GM18909 (cell line): ENCODE results near the gene ZNF254.
A peak's percentile ranks its signal among the peaks of the same experiment; 100 is the strongest.
"Not testable (repeated sequence)": the region's sequence is repeated elsewhere in the genome, so short reads cannot be mapped to it uniquely, and the experiment has no call there.

ENCODE experiments used
- ATAC-seq: cut with Tn5 transposase; IDR thresholded peaks from one replicate; pipeline ENCODE4 v1.9.1; 2021; ENCODE audit warnings: mild to moderate bottlenecking; ENCODE audit not compliant: unreplicated experiment, poor library complexity

Gene ZNF254

DNA sequence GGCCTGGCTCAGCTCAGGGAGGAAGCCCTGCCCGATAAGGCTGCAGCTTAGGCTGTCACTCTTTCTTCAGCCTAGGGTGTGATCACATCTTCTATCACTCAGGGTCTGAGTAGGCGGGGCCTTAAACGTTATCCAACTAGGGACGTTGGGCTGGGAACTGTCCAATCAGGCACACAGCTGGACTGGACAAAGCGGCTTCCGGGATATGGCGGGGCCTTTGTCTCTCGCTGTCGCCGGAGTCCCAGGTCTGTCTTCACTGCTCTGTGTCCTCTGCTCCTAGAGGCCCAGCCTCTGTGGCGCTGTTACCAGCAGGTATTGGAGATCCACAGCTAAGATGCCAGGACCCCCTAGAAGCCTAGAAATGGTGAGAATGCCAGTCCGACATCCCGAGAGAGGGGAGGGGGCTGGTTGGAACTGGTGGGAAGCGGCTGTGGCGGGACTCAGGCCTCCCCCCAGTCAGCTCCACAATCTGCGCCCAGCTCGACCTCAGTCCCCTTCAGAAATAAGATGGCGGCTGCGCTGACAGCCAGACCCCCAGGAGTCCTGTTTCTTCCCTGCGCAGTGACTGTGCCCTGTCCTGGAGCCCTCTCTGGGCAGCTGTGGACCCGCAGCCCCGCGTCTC is at the start of gene ZNF254:
Gene ZNF254 (plus strand): TSS at position 214 of the 622 bp plus-strand sequence. CDS start 121 bp downstream, at position 335.
- peak; percentile 99 for ATAC-seq

DNA sequence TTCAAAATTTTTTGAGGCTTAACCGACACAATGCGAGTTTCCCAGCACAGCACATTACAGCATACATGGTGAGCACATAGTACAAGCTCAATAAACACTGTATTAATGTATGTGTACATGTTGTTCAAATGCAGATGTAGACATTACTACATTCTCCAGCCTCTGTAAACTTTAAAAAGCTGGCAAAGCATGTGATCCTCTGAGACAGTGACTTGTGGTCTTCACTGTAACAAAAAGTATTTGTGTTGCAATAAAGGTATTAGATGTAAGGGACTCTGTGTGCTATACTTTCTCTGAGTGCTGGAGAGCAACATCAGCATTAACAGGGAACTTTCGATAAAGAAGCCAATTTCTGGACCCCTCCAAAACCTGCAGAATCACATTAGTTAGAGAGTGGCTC is 46.4 kb upstream of the ZNF254 start:
- no peak for ATAC-seq

DNA sequence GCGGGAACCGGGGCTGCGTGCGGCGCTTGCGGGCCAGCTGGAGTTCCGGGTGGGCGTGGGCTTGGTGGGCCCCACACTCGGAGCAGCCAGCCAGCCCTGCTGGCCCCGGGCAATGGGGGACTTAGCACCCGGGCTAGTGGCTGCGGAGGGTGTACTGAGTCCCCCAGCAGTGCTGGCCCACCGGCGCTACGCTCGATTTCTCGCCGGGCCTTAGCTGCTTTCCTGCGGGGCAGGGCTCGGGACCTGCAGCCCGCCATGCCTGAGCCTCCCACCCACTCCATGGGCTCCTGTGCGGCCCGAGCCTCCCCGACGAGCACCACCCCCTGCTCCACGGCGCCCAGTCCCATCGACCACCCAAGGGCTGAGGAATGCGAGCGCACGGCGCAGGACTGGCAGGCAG is 45.7 kb upstream of the ZNF254 start:
- not testable (repeated sequence) for ATAC-seq

DNA sequence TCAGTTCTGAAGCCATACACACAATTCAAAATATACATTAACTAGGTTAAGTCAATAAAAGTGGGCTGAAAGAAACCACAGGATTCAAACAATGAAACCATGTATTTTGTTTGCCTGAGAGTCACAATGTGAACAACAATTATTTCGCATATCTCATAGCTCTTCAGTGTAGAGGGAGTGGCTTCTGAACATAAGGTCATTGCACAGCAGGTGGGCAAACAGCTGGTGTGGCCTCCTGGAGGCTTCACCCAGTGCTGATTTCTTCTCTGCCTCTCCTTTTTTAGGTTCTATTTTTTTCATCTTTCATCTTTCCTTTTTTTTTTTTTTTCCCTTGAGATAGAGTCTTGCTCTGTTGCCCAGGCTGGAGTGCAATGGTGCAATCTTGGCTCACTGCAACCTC is 40.4 kb upstream of the ZNF254 start:
- no peak for ATAC-seq

DNA sequence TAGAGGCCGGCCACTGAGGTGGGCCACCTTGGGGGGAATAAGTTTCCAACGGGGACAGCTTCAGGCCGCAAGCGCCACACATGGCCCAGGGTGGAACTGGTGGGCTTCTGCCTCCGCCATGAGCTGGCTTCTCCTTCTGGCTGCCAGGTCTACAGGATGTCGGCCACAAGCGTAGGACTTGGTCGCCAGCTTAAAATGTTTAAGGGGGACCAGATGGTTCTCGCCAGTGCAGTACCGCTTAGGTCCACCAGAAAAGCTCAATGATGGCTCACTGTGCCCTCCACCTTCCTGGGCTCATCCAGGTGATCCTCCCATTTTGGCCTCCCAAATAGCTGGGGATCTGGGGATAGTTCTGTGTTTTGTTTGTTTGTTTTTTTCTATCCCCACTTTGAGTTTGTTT is 38.7 kb upstream of the ZNF254 start:
- ATAC-seq, result no peak

DNA sequence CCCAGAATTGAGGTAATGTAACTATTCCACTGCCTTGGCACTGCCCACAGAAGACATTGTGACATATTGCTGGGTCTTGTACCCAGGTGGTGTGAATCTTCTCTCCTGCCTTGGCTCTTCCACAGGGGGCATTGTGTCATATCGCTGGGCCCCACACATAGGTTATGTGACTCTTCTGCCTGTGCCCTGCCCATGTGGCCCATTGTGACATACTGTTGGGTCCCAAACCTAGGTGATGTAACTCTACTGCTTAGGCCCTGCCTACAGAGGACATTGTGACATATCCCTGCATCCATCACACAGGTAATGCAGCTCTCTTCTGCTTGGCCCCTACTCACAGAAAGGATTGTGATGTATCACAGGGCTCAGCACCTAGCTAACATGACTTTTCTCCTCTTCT is 37.5 kb upstream of the ZNF254 start:
- no peak for ATAC-seq

DNA sequence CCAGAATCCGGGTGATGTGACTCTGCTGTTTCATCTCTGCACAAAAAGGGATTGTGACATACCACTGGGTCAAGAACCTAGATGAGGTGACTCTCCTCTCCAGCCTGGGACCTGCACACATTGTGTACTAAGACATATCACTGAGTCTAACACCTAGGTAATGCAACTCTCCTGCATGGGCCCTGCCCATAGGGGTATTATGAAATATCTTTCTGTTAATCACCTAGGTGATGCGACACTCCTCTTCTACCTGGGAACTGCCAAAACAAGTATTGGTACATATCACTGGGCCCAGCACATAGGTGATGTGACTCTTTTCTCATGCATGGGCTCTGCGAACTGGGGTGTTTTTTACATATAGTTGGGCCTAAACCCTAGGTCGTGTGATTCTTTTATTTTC is 35.5 kb upstream of the ZNF254 start:
- no peak for ATAC-seq

DNA sequence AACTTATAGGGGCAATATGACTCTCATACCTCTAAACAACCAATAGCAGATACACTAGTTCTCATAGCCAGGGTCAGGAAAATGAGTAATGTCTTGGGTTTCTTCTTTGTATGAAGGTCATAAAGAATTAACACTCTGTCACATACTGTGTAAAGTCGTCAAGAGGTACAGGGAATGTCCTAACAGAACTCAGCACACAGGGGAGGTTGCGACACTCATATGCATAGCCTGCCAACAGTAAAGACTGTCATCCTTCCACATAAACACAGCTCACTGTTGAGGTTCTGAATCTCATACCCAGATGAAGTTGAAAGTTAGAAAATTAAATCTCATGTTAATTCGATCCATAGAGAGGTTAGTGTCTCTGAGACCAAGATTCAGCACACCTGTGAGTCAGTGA is 34.2 kb upstream of the ZNF254 start:
- ATAC-seq, result no peak

DNA sequence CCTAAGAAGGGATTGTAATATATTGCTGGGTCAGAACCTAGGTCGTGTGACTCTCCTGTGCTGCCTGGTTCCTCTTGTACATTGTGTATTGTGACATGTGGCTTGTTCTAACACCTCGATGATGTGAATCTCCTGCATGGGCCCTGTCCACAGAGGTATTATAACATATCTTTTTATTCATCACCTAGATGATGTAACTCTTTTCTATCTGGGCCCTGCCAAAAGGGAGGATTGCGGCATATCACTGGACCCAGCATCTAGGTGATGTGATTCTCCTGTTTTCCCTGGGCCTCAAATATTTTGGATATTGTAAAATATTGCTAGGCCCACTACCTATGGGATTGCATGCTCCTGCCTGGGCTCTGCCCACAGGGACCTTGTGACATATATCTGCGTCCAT is 33.4 kb upstream of the ZNF254 start:
- ATAC-seq, result no peak

DNA sequence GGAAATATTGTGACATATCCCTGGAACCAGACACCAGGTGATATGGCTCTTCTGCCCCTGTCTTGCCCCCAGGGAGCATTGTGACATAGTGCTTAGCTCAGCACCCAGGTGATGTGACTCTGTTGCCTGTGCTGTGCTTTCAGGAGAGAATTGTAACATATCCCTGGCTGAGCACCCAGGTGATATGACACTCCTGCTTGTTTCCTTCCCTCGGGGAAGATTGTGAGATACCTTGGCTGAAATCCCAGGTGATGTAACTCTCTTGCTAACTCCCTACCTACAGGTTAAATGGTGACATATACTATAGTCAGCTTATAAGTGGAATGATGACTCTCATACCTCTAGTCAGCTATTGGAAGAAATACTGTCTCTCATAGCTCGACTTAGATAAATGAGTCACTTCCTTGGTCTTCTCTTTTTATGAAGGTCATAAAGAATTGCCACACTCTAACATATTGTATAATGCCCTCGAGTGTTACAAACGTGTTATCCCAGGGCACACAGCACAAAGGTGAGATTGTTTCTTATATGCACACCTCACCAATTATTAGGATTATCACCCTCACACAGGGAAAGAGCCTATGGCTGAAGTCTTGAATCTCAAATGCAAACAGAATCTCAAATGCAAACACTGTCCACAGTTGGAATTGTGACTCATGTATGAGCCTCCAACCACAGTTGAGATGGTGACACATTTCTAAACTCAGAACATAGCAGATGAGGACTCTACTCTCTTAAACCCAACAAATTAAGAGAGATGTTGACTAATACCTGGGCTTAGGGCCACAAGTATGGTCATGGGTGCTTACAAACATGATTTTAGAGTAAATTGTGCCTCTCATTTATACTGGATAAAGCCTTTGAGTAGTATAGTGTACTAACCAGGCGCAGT is 32.7 kb upstream of the ZNF254 start:
- ATAC-seq, result no peak

DNA sequence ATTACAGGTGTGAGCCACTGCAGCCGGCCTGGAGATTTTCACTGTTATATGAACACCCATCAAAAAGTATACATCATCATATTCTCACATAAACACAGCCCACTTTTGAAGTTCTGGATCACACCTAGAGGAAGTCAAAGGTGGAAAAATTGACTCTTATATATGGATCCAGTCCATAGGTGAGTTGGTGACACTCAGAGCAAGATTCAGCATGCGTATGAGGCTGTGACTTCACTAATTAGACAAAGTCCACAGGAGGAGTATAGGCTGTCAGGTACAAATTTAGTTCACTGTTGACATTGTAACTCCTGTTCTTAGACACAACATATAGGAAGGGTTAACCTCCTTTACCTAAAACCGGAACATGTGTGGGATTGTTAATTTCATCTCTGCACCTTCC is 31.4 kb upstream of the ZNF254 start:
- ATAC-seq, result no peak

DNA sequence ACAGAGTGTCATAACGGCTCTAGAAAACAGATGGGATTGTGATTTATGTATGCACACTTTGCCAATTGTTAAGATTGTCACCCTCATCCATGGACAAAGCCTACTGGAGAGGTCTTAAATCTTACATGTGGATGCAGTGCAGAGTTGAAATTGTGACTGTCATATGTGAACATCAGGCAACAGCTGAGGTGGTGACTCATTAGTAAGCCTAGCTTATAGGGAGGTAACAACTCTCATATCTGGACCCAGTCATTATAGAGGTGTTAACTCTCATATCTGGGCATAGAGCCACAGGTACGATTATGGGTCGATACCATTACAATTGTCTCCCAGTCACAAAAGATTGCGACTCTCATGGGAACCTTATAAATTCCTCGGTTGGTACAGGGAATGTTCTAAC is 29.8 kb upstream of the ZNF254 start:
- no peak for ATAC-seq

DNA sequence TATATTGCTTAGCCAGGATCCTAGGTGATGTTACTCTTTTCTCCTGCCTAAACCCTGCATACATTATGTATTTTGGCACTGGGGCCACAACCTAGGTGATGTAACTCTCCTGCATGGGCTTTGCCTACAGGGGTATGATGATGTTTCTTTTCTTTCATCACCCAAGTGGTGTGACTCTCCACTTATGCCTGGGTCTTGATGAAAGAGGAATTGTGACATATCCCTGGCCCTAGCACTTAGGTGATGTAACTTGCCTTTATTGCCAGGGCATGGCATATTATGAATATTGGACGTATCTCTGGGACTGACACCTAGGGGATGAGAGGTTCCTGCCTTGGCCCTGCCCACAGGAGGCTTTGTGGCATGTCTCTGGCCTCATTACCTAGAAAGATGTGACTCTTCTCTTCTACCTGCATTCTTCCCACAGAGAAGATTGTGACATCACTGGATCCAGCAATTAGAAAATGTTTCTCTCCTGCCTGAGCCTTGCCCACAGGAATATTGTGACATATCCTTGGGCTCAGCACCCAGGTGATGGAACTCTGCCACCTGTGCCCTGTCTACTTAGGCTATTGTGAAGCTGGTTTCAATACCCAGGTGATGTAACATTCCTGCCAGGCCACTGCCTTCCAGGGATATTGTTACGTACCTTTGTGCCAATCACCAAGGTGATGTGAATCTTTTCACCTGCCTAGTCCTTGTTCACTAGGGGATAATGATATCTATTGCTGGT is 27.3 kb upstream of the ZNF254 start:
- no peak for ATAC-seq

DNA sequence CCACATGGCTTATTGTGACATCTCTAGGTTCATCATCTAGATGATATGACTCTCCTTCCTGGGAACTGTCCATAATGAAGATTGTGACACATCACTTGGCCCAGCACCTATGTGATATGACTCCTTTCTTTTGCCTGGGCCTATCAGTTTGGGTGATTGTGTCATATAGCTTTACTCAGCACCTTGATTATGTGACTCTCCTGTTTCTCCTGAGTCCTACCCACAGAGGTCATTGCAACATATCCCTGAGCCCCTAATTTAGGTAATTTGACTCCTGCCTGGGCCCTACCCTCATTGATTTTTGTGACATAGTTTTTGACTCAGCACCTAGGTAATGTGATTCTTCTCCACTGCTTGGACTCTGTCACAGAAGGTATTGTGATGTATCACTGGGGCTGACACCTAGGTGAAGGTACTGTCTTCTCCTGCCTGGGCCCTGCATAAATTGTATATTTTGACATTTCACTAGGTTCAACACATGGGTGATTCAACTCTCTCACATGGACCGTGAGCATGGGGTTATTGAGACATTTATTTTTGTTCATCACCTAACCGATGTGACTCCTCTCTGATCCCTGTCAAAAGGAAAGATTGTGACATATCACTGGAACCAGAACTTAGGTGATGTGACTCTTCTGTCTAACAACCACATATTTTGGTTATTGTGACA is 26.2 kb upstream of the ZNF254 start:
- ATAC-seq, result no peak

DNA sequence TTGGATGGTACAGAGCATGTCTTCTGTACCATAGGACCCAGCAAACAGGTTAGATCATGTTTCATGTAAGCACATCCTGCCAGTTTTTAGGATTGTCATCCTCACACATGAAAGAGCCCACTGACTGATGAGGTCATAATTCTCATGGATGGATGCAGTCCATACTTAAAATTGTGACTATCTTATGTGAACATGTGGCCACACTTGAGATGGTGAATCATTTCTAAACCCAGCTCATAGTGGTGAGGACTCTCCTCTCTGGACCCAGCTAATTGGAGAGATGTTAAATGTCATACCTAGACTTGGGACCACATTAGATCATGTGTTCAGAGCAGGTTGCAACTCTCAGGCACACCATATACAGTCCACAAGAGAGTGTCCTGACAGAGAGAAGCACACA is 24.8 kb upstream of the ZNF254 start:
- no peak for ATAC-seq

DNA sequence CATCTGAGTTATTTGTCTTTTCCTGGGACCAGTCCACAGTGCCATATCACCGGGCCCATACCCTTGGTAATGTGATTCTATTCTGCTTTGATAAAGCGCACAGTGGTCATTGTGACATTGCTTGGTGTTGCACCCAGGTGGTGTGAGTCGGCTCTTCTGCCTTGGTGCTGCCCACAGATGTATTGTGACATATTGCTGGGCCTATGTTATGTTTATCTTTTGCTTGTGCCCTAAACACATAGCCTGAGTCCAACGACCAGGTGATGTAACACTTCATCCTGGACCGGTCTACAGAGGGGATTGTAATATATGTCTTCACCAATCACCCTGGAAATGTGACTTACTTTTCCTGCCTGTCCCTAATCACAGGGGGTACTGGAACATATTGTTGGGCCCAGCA is 23.7 kb upstream of the ZNF254 start:
- ATAC-seq, result no peak

DNA sequence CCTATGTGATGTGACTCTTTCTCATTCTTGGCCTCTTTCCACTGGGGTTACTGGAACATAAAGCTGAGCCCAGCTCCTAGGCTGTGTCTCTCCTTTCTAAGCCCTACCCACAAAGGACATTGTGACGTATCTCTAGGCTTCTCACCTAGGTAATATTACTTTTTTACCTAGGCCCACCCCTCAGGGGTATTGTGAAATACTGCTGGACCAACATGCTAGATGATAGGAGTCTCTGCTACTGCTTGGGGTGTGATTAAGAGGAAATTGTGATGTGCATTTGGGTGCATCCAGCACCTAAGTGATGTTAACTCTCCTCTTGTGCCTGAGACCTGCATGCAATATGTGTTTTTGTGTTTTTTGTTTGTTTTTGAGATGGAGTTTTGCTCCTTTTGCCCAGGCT is 22.8 kb upstream of the ZNF254 start:
- ATAC-seq, result no peak

DNA sequence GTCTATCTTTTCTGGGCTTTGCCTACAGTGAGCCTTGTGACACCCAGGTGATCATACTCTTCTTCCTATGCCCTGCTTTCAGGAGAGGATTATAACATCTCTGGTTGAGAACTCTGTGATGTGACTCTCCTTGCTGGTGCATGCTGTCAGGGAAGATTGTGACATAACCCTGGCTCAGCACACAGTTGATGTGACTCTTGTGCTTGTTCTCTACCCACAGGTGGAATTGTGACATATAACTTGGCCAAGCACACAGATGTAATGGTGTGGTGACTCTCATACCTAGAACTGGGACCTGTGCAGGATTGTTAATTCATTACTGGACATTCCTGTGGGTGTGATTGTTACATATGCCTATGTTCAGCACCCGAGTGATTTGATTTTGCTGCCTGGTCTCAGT is 21.7 kb upstream of the ZNF254 start:
- no peak for ATAC-seq

DNA sequence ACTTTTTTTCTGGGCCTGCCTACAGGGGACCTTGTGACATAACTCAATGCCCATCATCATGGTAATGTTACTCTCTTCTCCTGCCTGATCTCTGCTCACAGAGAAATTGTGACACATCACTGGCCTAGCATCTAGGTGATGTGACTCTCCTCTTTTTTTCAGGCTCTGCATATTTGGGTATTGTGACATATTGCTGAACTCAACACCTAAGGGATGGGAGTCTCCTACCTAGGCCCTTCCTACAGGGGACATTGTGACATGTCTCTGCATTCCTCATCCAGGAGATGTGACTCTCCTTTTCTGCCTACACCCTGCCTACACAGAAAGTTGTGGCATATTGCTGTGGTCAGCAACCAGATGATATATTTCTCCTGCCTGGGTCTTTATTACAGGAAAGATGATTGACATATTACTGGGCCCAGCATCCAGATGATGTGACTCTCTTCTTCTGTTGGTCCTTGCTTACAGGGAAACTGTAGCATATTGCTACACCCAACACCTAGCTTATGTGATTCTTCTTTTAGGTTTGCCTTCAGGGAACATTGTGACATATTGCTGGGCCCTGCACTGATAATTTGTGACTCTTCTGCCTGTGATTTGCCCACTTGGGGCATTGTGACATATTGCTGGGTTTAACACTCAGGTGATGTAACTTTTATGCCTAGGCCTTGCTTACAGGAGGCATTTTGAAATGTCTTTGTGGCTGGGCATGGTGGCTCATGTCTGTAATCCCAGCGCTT is 21.0 kb upstream of the ZNF254 start:
- no peak for ATAC-seq
